Prostate gland (tissue), 2 donors: ENCODE results near the gene ACOT11.

ENCODE experiments used
- CTCF ChIP-seq, 4 experiments: fragments of 200-600 bp in 2 of 4; fragments of 450-650 bp in 2 of 4; sonication (generic) in 2 of 4; IDR thresholded peaks; 1 replicate in 3 of 4; 2 replicates in 1 of 4; pipeline ENCODE4 v1.5.1; 2016 to 2019; ENCODE audit warnings: antibody characterized with exemption in 4 of 4, mild to moderate bottlenecking in 2 of 4, moderate library complexity in 2 of 4
- POLR2A ChIP-seq: fragments of 450-650 bp; IDR thresholded peaks from one replicate; pipeline ENCODE4 v1.6.1; 2016; ENCODE audit warnings: antibody characterized with exemption, mild to moderate bottlenecking
- POLR2AphosphoS5 ChIP-seq: sonication (generic); formaldehyde crosslinking; IDR thresholded peaks from one replicate; pipeline ENCODE4 v1.6.1; 2017; ENCODE audit warnings: antibody characterized with exemption

GRCh38 chr1:54591127-54591756 lies 43.2 kb downstream of the ACOT11 start:
- TF ChIP-seq CTCF (IDR thresholded peaks at IDR 0.05) (no peak), POLR2AphosphoS5 (no peak), POLR2A (no peak)
